Epithelial cell of proximal tubule (primary cell): Measurements from ENCODE around the gene SETD5. TPM values are rescaled to one million over a fixed set of nuclear protein-coding genes. Genes with fewer than 3 reads are reported as not detected.

Source experiments
- DNase-seq: peaks from one replicate; pipeline ENCODE4 v3.0.0-alpha.2; 2011; ENCODE audit warnings: low read depth
- H3K4me3 ChIP-seq: 2 replicates; pipeline ENCODE4 v1.5.1; 2011; ENCODE audit warnings: low read depth, mild to moderate bottlenecking, low read length
- CTCF ChIP-seq: conservative IDR thresholded peaks from 2 replicates; pipeline ENCODE4 v1.5.1; 2012; ENCODE audit warnings: low read depth, mild to moderate bottlenecking, low read length
- total RNA-seq: library from RNA; depleted of rRNA; stranded (reverse); fragments of >200 nt; gene quantifications from 2 replicates; pipeline ENCODE4 v1.2.3, GENCODE V29; 2015

Gene SETD5
- total RNA-seq, 1 donor from 2014 or later: 41.1 TPM

GRCh38 chr3:9384141-9384828 is 13.1 kb upstream of the SETD5 start:
- DNase-seq: no peak
- TF ChIP-seq CTCF: no peak
- no peak overlapping the region for H3K4me3 ChIP-seq

DNA sequence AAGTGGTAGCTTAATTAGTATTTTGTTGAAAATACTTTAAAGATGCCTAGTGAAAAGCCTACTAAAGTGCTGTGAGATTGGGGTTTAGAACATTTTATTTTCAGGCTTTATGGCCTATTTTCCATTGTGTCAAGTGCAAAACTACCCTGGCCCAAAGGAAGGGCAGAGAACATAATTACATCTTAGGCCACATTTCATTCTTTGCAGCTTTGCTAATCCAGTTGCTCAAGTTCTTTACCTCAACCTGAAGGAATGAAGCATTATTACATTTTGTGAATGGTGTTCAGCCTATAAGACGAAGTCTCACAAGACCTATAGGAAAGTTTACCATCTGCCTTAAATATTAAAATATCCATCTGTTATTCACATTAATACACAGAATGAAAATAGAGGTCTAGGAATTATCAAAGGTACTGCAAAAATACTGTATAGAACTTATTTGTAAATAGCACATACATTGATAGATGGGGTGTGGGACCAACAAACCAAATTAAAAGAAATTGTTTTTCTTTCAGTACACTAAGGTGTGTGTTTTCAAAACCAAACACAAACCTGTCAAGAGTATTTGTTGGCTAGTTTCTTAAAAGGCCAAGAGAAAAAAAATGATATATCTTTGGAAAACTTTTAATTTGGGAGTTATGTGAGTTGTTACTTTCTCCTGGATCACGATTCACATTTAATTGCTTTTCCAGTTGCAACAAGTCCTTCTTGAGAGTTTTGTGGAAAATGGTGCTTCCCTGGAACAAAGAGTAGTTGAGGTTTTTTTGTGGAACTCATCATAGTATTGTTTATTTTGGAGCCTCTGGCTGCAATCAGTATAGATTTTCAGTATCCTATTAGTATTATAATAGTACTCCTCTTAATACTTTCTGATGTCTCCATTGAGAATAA is 12.0 kb upstream of the SETD5 start:
- no peak for DNase-seq
- no peak for TF ChIP-seq CTCF
- H3K4me3 ChIP-seq: no peak overlapping the region

- DNase-seq: no peak
- H3K4me3 ChIP-seq: no peak overlapping the region
- TF ChIP-seq CTCF: no peak
Observed at GRCh38 chr3:9386078-9386459, 11.3 kb upstream of the SETD5 start.

- no peak overlapping the region for H3K4me3 ChIP-seq
- no peak for DNase-seq
- TF ChIP-seq CTCF: no peak
Observed at GRCh38 chr3:9386501-9387321, 10.7 kb upstream of the SETD5 start.

GRCh38 chr3:9387322-9387655 is 10.1 kb upstream of the SETD5 start:
- TF ChIP-seq CTCF: no peak
- no peak overlapping the region for H3K4me3 ChIP-seq
- DNase-seq: no peak

- DNase-seq: no peak
- TF ChIP-seq CTCF: no peak
- no peak overlapping the region for H3K4me3 ChIP-seq
Observed at GRCh38 chr3:9388142-9388541, 9.3 kb upstream of the SETD5 start.
